HepG2 (cell line): Measurements from ENCODE around the gene C2orf49. TPM values are rescaled to one million over a fixed set of nuclear protein-coding genes. Genes with fewer than 3 reads are reported as not detected.

Experiments used
- ATAC-seq: fragments of 200-7000 bp; cut with Tn5 transposase; 3 replicates; pipeline ENCODE4 v1.9.1; 2020; ENCODE audit warnings: mild to moderate bottlenecking, moderate library complexity
- BruUV-seq: library from RNA; stranded (reverse); fragments of 400-500 nt; replicated peaks from 2 replicates; lab custom pipeline; 2021; lab: Mats Ljungman, UMichigan
- CTCF ChIA-PET: fragments of 300-600 bp; formaldehyde crosslinking; extraction: SDS; loops from one replicate; lab custom pipeline; 2021; ENCODE audit warnings: low total read pairs, inconsistent platforms, low intra/inter-chr PET ratio; lab: Yijun Ruan, JAX
- POLR2A ChIA-PET: fragments of 350-600 bp; sonication (Branson Sonifier 250); formaldehyde crosslinking; loops from one replicate; lab custom pipeline; 2020; ENCODE audit warnings: antibody characterized with exemption, inconsistent platforms; lab: Yijun Ruan, JAX
- DNase-seq: peaks from one replicate; pipeline ENCODE4 v3.0.0-alpha.2; 2015; ENCODE audit warnings: low spot score
- FAIRE-seq: peaks from 3 replicates; lab custom pipeline; 2011; peaks lifted over from hg19 to GRCh38; lab: Jason Lieb, UNC
- H2AFZ ChIP-seq: one replicate; pipeline ENCODE4 v1.6.1; 2011; ENCODE audit warnings: low read length, inconsistent platforms
- H3K27ac ChIP-seq: fragments of 300-600 bp; 3 replicates; pipeline ENCODE4 v1.8.0; 2011; ENCODE audit warnings: mixed run types, mild to moderate bottlenecking, mixed read lengths, low read length, inconsistent platforms; ENCODE audit not compliant: insufficient read depth; ENCODE audit errors: extremely low read length
- H3K27me3 ChIP-seq, 2 experiments: fragments of 200-600 bp in 1 of 2; 2 replicates in 1 of 2; 3 replicates in 1 of 2; pipeline versions ENCODE4 v1.6.0 to v1.8.0; 2011; ENCODE audit warnings: low read length in 2 of 2, mild to moderate bottlenecking in 2 of 2, moderate library complexity in 2 of 2, inconsistent platforms in 1 of 2; ENCODE audit not compliant: insufficient read depth in 2 of 2, control insufficient read depth in 1 of 2
- H3K36me3 ChIP-seq, 2 experiments: fragments of 200-600 bp in 1 of 2; replicated peaks in 1 of 2; 2 replicates in 1 of 2; 3 replicates in 1 of 2; pipeline versions ENCODE4 v1.5.1 to v1.8.0; 2011; ENCODE audit warnings: low read length in 2 of 2, inconsistent platforms in 1 of 2; ENCODE audit not compliant: insufficient read depth in 2 of 2, control insufficient read depth in 1 of 2
- H3K4me1 ChIP-seq: 2 replicates; pipeline ENCODE4 v1.5.1; 2012; ENCODE audit warnings: low read length, inconsistent platforms; ENCODE audit not compliant: insufficient read depth
- H3K4me2 ChIP-seq: 2 replicates; pipeline ENCODE4 v1.6.0; 2011; ENCODE audit warnings: low read depth, low read length, inconsistent platforms
- H3K4me3 ChIP-seq, 3 experiments: fragments of 200-600 bp in 1 of 3; sonication (generic), shearing (Covaris generic) in 1 of 3; replicated peaks in 1 of 3; 2 replicates each; pipeline ENCODE4 v1.5.1; 2011 to 2016; ENCODE audit warnings: low read length in 3 of 3, inconsistent platforms in 2 of 3, low read depth in 2 of 3, mild to moderate bottlenecking in 2 of 3, control low read depth in 1 of 3, mixed read lengths in 1 of 3; ENCODE audit not compliant: insufficient read depth in 1 of 3
- H3K79me2 ChIP-seq: one replicate; pipeline ENCODE4 v1.6.1; 2011; ENCODE audit warnings: low read length, inconsistent platforms; ENCODE audit not compliant: insufficient read depth
- H3K9ac ChIP-seq: 2 replicates; pipeline ENCODE4 v1.6.0; 2011; ENCODE audit warnings: mild to moderate bottlenecking, low read depth, low read length, inconsistent platforms; ENCODE audit not compliant: insufficient read depth
- H3K9me3 ChIP-seq: 2 replicates; pipeline ENCODE4 v1.5.1; 2012; ENCODE audit warnings: mild to moderate bottlenecking, low read length
- H4K20me1 ChIP-seq: 2 replicates; pipeline ENCODE4 v1.6.0; 2011; ENCODE audit warnings: inconsistent platforms, mild to moderate bottlenecking, low read length, moderate library complexity; ENCODE audit not compliant: insufficient read depth
- HDAC1 ChIP-seq: sonication (generic); formaldehyde crosslinking; IDR thresholded peaks from 2 replicates; pipeline ENCODE4 v1.5.1; 2020; ENCODE audit warnings: mild to moderate bottlenecking, missing genetic modification reagents
- HNF4A ChIP-seq: sonication (generic); formaldehyde crosslinking; IDR thresholded peaks from 2 replicates; pipeline ENCODE4 v1.4.0; 2020; ENCODE audit warnings: missing genetic modification reagents
- JUNB ChIP-seq: sonication (generic); formaldehyde crosslinking; IDR thresholded peaks from 2 replicates; pipeline ENCODE4 v1.8.0; 2022; ENCODE audit warnings: missing genetic modification reagents, mild to moderate bottlenecking, borderline replicate concordance
- MATR3 ChIP-seq: sonication (generic); formaldehyde crosslinking; IDR thresholded peaks from 2 replicates; pipeline ENCODE4 v1.4.0; 2020; ENCODE audit warnings: missing genetic modification reagents
- PAX8 ChIP-seq: sonication (generic); formaldehyde crosslinking; IDR thresholded peaks from 2 replicates; pipeline ENCODE4 v1.8.0; 2022; ENCODE audit warnings: mild to moderate bottlenecking, missing genetic modification reagents, borderline replicate concordance
- ZNF552 ChIP-seq: sonication (generic); formaldehyde crosslinking; IDR thresholded peaks from 2 replicates; pipeline ENCODE4 v1.9.0; 2022; ENCODE audit warnings: missing genetic modification reagents, mild to moderate bottlenecking, borderline replicate concordance
- ZNF652 ChIP-seq: IDR thresholded peaks from 2 replicates; pipeline ENCODE4 v1.6.1; 2016; ENCODE audit warnings: low read depth, borderline replicate concordance
- ZNF737 ChIP-seq: sonication (generic); formaldehyde crosslinking; IDR thresholded peaks from 2 replicates; pipeline ENCODE4 v1.5.0; 2020; ENCODE audit warnings: missing genetic modification reagents, mild to moderate bottlenecking, borderline replicate concordance
- ZNF775 ChIP-seq: sonication (generic); formaldehyde crosslinking; IDR thresholded peaks from 2 replicates; pipeline ENCODE4 v1.4.0; 2020; ENCODE audit warnings: missing genetic modification reagents, mild to moderate bottlenecking, moderate library complexity, borderline replicate concordance
- WGBS: methylation state at CpG from one replicate; pipeline ENCODE4 v1.1.6; 2017; ENCODE audit warnings: low lambda C conversion rate; 5-methylcytosine and 5-hydroxymethylcytosine counted together
- in situ Hi-C: cut with HindIII; loops from 2 replicates; pipeline ENCODE4 v1.10.0; 2017; ENCODE audit warnings: low pct_unique_long_range_greater_than_20kb; ENCODE audit not compliant: extremely low pct_ligation_motif_present
- intact Hi-C: fragments of 100-400 bp; cut with micrococcal nuclease; formaldehyde crosslinking; loops from one replicate; pipeline ENCODE4 v1.10.0; 2022; ENCODE audit not compliant: unreplicated experiment
- polyA plus RNA-seq, 8 experiments: library from polyadenylated mRNA; depleted of rRNA in 3 of 8; stranded (reverse) in 7 of 8; unstranded in 1 of 8; fragments of >200 nt; fragmentation: Illumina TruSeq in 4 of 8; extraction: Trizol in 4 of 8; gene quantifications; 2 replicates each; pipeline versions ENCODE4 v1.2.1 to v1.2.3, GENCODE V29; 2011 to 2016; ENCODE audit warnings: low read depth in 4 of 8, missing spikeins in 1 of 8, mixed read lengths in 1 of 8; ENCODE audit not compliant: insufficient read depth in 1 of 8
- total RNA-seq, 5 experiments: library from RNA; depleted of rRNA; stranded (reverse); fragments of >200 nt; fragmentation: Illumina TruSeq; extraction: Trizol; gene quantifications; 2 replicates each; pipeline ENCODE4 v1.2.3, GENCODE V29; 2016; ENCODE audit warnings: low read depth in 1 of 5
- TF ChIP-seq, protein P1 (sequence below): sonication (generic); formaldehyde crosslinking; IDR thresholded peaks from 2 replicates; pipeline ENCODE4 v1.5.1; 2020; ENCODE audit warnings: missing genetic modification reagents, mild to moderate bottlenecking, borderline replicate concordance
- TF ChIP-seq, protein P2 (sequence below): sonication (generic); formaldehyde crosslinking; IDR thresholded peaks from 2 replicates; pipeline ENCODE4 v1.8.0; 2022; ENCODE audit warnings: mild to moderate bottlenecking, missing genetic modification reagents, borderline replicate concordance

C2orf49 gene
- total and polyA plus RNA-seq, 2 of the 13 experiments (the other 11 are each of a cell fraction or from before 2014, with no cell fraction given), result 24.7 to 28.8 TPM

DNA sequence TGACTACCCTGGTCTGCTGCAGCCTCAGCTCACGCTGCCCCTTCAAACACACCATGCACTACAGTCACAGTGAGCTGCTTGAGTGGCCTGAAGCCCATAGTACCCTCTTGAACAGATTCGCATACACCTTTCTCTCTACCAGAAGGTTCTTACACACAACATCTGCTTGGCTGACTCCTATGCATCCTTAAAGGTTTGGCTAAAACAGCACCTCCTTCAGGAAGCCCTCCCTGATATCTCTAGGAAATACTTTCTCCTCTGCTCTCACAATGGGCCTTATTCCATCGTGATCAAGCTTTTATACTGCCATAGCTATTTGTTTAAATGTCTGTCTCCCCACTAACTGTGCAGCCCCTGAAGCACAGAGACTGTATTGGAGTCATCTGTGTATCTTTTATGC is 39.3 kb upstream of the C2orf49 start:
- no TSS peak for BruUV-seq
- H4K20me1 ChIP-seq, result 0 out of 2 replicates have a peak, but pooled peaks cover 3% of the 10 kb centered on the region
- no peak for ATAC-seq
- ChIA-PET CTCF (no interaction called here), POLR2A (no interaction called here)
- H3K4me3 ChIP-seq, result no peak overlapping the region
- H3K9me3 ChIP-seq, result no peaks in the 10 kb centered on the region
- H3K27me3 ChIP-seq, result no peaks in the 10 kb centered on the region
- no peak overlapping the region for H2AFZ ChIP-seq
- in situ Hi-C loops (no loop called here), intact Hi-C loops (no loop called here)
- no peak overlapping the region for H3K27ac ChIP-seq
- H3K4me2 ChIP-seq, result no peak overlapping the region
- peaks cover 20% of the 10 kb centered on the region for H3K79me2 ChIP-seq
- 96% methylated on average over 3 of the region's 3 CpGs for WGBS
- TF ChIP-seq, protein P1, sequence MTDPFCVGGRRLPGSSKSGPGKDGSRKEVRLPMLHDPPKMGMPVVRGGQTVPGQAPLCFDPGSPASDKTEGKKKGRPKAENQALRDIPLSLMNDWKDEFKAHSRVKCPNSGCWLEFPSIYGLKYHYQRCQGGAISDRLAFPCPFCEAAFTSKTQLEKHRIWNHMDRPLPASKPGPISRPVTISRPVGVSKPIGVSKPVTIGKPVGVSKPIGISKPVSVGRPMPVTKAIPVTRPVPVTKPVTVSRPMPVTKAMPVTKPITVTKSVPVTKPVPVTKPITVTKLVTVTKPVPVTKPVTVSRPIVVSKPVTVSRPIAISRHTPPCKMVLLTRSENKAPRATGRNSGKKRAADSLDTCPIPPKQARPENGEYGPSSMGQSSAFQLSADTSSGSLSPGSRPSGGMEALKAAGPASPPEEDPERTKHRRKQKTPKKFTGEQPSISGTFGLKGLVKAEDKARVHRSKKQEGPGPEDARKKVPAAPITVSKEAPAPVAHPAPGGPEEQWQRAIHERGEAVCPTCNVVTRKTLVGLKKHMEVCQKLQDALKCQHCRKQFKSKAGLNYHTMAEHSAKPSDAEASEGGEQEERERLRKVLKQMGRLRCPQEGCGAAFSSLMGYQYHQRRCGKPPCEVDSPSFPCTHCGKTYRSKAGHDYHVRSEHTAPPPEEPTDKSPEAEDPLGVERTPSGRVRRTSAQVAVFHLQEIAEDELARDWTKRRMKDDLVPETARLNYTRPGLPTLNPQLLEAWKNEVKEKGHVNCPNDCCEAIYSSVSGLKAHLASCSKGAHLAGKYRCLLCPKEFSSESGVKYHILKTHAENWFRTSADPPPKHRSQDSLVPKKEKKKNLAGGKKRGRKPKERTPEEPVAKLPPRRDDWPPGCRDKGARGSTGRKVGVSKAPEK (CRISPR knock-in tag), result no peak
- no peak for TF ChIP-seq MATR3
- no peak for TF ChIP-seq HNF4A
- no peak for TF ChIP-seq ZNF552
- no peak for TF ChIP-seq ZNF775 (CRISPR knock-in tag)
- TF ChIP-seq ZNF652, result no peak
- TF ChIP-seq PAX8 (CRISPR knock-in tag), result no peak
- TF ChIP-seq, protein P2, sequence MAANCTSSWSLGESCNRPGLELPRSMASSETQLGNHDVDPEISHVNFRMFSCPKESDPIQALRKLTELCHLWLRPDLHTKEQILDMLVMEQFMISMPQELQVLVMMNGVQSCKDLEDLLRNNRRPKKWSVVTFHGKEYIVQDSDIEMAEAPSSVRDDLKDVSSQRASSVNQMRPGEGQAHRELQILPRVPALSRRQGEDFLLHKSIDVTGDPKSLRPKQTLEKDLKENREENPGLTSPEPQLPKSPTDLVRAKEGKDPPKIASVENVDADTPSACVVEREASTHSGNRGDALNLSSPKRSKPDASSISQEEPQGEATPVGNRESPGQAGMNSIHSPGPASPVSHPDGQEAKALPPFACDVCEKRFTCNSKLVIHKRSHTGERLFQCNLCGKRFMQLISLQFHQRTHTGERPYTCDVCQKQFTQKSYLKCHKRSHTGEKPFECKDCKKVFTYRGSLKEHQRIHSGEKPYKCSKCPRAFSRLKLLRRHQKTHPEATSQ (CRISPR knock-in tag), result no peak
- TF ChIP-seq HDAC1 (CRISPR knock-in tag), result no peak
- TF ChIP-seq ZNF737, result no peak
- no peak for TF ChIP-seq JUNB (CRISPR knock-in tag)
- H3K36me3 ChIP-seq, result peaks cover 21 to 72% of the 10 kb centered on the region in 2 experiments
- DNase-seq, result no peak
- H3K9ac ChIP-seq, result no peak overlapping the region
- FAIRE-seq, result no peak
- no peaks in the 10 kb centered on the region for H3K4me1 ChIP-seq
